Activated CD8-positive, alpha-beta T cell treated with anti-CD3 and anti-CD28 coated beads for 36 hours (primary cell): ENCODE data around the gene PPP1R9B. TPM values are rescaled to one million over a fixed set of nuclear protein-coding genes. Genes with fewer than 3 reads are reported as not detected.

Source experiments
- ATAC-seq: fragments of 200-7000 bp; cut with Tn5 transposase; one replicate; pipeline ENCODE4 v1.10.0; 2021; ENCODE audit warnings: mild to moderate bottlenecking, moderate library complexity
- CTCF ChIA-PET: fragments of 350-600 bp; sonication (Branson Sonifier 250); formaldehyde crosslinking; loops from one replicate; lab custom pipeline; 2021; ENCODE audit warnings: antibody characterized with exemption; lab: Charles Lee
- POLR2A ChIA-PET: fragments of 350-600 bp; sonication (Branson Sonifier 250); formaldehyde crosslinking; loops from one replicate; lab custom pipeline; 2021; ENCODE audit warnings: antibody characterized with exemption; lab: Charles Lee
- DNase-seq: peaks from one replicate; pipeline ENCODE4 v3.0.0-alpha.2; 2020
- H3K27ac Mint-ChIP-seq: one replicate; pipeline ENCODE4 v1.8.0; 2021; ENCODE audit warnings: mild to moderate bottlenecking, mixed read lengths
- H3K27me3 Mint-ChIP-seq: one replicate; pipeline ENCODE4 v1.8.0; 2021; ENCODE audit warnings: mixed read lengths
- H3K36me3 Mint-ChIP-seq: one replicate; pipeline ENCODE4 v1.8.0; 2021; ENCODE audit warnings: low read depth, mixed read lengths
- H3K4me1 Mint-ChIP-seq: one replicate; pipeline ENCODE4 v1.8.0; 2021; ENCODE audit warnings: low read depth, mixed read lengths
- H3K4me3 Mint-ChIP-seq: one replicate; pipeline ENCODE4 v1.8.0; 2021; ENCODE audit warnings: mild to moderate bottlenecking, moderate library complexity, mixed read lengths
- H3K9me3 Mint-ChIP-seq: one replicate; pipeline ENCODE4 v1.8.0; 2021; ENCODE audit warnings: mixed read lengths
- intact Hi-C: fragments of 100-400 bp; cut with micrococcal nuclease; formaldehyde crosslinking; loops from one replicate; pipeline ENCODE4 v1.10.0; 2022
- total RNA-seq, 2 experiments: library from RNA; stranded (reverse); gene quantifications; one replicate each; pipeline ENCODE4 v1.2.3, GENCODE V29; 2021
- TF ChIP-seq, protein P1 (sequence below): fragments of 200-600 bp; IDR thresholded peaks from one replicate; pipeline ENCODE4 v1.8.0; 2022; ENCODE audit warnings: antibody characterized with exemption, mild to moderate bottlenecking

PPP1R9B gene
- total RNA-seq, 2 experiments from 2014 or later: 52.4 to 56.4 TPM

DNA sequence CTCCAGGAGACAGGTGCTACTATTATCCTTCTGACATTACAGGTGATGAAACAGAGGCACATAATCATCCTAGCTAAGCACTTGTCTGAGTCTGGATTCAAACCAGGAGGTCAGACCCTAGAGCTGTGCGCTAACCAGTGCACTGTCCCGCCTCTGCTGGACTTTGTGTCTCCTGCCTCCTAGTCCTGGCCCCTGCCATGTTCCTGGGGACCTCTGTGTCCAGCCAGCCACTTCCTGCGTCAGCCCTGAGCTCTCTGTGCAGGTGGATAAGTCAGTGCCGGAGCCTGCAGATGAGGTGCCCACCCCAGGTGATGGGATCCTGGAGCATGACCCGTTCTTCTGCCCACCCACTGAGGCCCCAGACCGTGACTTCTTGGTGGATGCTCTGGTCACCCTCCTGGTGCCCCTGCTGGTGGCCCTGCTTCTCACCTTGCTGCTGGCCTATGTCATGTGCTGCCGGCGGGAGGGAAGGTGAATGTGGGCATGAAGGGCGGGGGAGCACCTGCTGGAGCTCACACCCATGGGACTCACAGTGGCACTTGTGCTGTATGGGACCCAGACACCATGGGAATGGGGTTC lies 19.5 kb upstream of the PPP1R9B start:
- Mint-ChIP-seq H3K27me3 (peaks cover 3% of the 10 kb centered on the region), H3K36me3 (no peaks in the 10 kb centered on the region), H3K9me3 (no peaks in the 10 kb centered on the region), H3K4me1 (peaks cover 10% of the 10 kb centered on the region), H3K4me3 (no peak overlapping the region), H3K27ac (no peak overlapping the region)
- DNase-seq (no peak), ATAC-seq (no peak)
- TF ChIP-seq, protein P1, sequence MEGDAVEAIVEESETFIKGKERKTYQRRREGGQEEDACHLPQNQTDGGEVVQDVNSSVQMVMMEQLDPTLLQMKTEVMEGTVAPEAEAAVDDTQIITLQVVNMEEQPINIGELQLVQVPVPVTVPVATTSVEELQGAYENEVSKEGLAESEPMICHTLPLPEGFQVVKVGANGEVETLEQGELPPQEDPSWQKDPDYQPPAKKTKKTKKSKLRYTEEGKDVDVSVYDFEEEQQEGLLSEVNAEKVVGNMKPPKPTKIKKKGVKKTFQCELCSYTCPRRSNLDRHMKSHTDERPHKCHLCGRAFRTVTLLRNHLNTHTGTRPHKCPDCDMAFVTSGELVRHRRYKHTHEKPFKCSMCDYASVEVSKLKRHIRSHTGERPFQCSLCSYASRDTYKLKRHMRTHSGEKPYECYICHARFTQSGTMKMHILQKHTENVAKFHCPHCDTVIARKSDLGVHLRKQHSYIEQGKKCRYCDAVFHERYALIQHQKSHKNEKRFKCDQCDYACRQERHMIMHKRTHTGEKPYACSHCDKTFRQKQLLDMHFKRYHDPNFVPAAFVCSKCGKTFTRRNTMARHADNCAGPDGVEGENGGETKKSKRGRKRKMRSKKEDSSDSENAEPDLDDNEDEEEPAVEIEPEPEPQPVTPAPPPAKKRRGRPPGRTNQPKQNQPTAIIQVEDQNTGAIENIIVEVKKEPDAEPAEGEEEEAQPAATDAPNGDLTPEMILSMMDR: no peak
- intact Hi-C loops: loop anchor here (2.0 to 10.0 kb wide), 2 partner anchors 29 to 55 kb away; no protein-coding TSS in a partner anchor
- CTCF ChIA-PET: interaction anchor here (0.6 to 4.5 kb wide), 42 partner anchors 8 to 227 kb away, joined by 3 to 54 read pairs (median 6); partner anchors contain the start of genes COL1A1, LRRC59, PDK2 and PPP1R9B
- POLR2A ChIA-PET: interaction anchor here (0.6 to 1.2 kb wide), 5 partner anchors 24 to 128 kb away, joined by 3 read pairs; no protein-coding TSS in a partner anchor

DNA sequence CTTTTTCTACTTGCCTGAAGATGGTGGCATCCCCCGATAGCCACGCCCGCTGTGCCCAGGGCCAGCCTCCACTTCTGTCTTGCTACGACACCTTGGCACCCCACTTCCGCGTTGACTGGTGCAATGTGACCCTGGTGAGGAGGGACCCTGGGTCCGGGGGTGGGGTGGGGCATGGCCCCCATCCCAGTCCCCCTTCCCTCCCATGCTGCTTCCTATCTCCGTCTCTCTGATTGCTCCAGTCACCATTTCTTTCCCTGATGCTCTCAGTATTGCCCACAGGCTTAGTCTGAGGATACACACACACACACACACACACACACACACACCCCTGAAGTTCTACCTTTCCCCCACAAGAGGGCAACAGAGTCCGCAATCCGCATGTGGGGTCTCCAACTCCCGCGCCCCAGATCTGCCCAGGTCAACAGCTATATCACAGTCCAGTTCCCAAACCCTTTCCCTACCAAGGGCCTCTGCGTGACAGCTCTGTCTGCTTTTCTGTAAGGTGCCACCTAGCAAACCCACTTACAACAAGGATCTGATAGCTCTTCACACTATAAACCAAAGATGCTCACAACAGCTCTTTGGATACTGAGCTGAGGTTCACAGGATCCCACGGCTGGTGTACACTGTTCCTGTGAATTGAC lies 18.8 kb upstream of the PPP1R9B start:
- TF ChIP-seq, protein P1: peak; percentile 63
- H3K36me3 Mint-ChIP-seq: no peaks in the 10 kb centered on the region
- H3K9me3 Mint-ChIP-seq: no peaks in the 10 kb centered on the region
- ChIA-PET CTCF (interaction anchor here (0.6 to 4.5 kb wide), 42 partner anchors 8 to 228 kb away, joined by 3 to 54 read pairs (median 6); partner anchors contain the start of genes COL1A1, LRRC59, PDK2 and PPP1R9B), POLR2A (interaction anchor here (0.6 to 1.2 kb wide), 4 partner anchors 23 to 128 kb away, joined by 3 read pairs; no protein-coding TSS in a partner anchor)
- H3K4me1 Mint-ChIP-seq: peaks cover 10% of the 10 kb centered on the region
- intact Hi-C loops: loop anchor here (2.0 to 10.0 kb wide), 2 partner anchors 30 to 54 kb away; no protein-coding TSS in a partner anchor
- peak overlapping the region; percentile 60 for H3K27ac Mint-ChIP-seq
- peak; percentile 86 for ATAC-seq
- DNase-seq: peak; percentile 71
- H3K4me3 Mint-ChIP-seq: peak overlapping the region; percentile 44
- peaks cover 3% of the 10 kb centered on the region for H3K27me3 Mint-ChIP-seq

DNA sequence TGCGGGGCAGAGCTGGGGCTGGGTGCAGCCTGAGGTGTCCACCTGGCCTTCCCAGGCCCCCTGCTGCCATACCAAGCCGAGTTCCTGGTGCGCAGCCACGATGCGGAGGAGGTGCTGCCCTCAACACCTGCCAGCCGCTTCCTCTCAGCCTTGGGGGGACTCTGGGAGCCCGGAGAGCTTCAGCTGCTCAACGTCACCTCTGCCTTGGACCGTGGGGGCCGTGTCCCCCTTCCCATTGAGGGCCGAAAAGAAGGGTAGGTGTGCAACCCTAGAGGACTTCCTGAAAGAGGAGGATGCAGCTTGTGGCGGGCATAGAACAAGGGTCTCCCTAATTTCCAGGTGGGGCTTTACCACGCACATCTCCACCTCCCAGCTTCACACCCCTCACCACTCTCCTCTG lies 17.8 kb upstream of the PPP1R9B start:
- no peak overlapping the region for H3K4me3 Mint-ChIP-seq
- intact Hi-C loops: loop anchor here (2.0 to 10.0 kb wide), 2 partner anchors 30 to 54 kb away; no protein-coding TSS in a partner anchor
- no peaks in the 10 kb centered on the region for H3K9me3 Mint-ChIP-seq
- peak overlapping the region; percentile 60 for H3K27ac Mint-ChIP-seq
- H3K27me3 Mint-ChIP-seq: peaks cover 3% of the 10 kb centered on the region
- no peaks in the 10 kb centered on the region for H3K36me3 Mint-ChIP-seq
- DNase-seq: no peak
- CTCF ChIA-PET: interaction anchor here (0.6 to 4.5 kb wide), 9 partner anchors 10 to 128 kb away, joined by 3 to 49 read pairs (median 4); partner anchors contain the start of gene COL1A1
- TF ChIP-seq, protein P1: no peak
- ATAC-seq: no peak
- POLR2A ChIA-PET: interaction anchor here (1.2 kb wide), 1 partner anchor 16 kb away, joined by 3 read pairs; no protein-coding TSS in a partner anchor
- peaks cover 19% of the 10 kb centered on the region for H3K4me1 Mint-ChIP-seq

DNA sequence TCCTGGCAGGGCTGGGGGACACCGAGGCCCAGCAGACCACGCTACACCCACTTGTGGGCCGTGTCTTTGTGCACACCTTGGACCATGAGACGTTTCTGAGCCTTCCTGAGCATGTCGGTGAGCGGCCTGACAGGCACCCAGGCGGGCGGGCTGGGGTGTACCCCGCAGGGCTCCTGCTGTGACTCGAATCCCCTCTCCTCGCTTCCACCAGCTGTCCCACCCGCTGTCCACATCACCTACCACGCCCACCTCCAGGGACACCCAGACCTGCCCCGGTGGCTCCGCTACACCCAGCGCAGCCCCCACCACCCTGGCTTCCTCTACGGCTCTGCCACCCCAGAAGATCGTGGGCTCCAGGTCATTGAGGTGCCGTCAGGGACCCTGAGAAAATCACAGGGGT lies 16.9 kb upstream of the PPP1R9B start:
- H3K27me3 Mint-ChIP-seq: peaks cover 3% of the 10 kb centered on the region
- ATAC-seq (no peak), DNase-seq (no peak)
- no peak overlapping the region for H3K4me3 Mint-ChIP-seq
- H3K9me3 Mint-ChIP-seq: no peaks in the 10 kb centered on the region
- intact Hi-C loops: loop anchor here (10.0 kb wide), 1 partner anchor 53 kb away; no protein-coding TSS in a partner anchor
- H3K4me1 Mint-ChIP-seq: peaks cover 28% of the 10 kb centered on the region
- H3K36me3 Mint-ChIP-seq: no peaks in the 10 kb centered on the region
- ChIA-PET CTCF (interaction anchor here (1.3 to 4.5 kb wide), 6 partner anchors 11 to 129 kb away, joined by 3 to 49 read pairs (median 6); partner anchors contain the start of gene COL1A1), POLR2A (no interaction called here)
- H3K27ac Mint-ChIP-seq: no peak overlapping the region
- TF ChIP-seq, protein P1: no peak
